Mesenchymal stem cell (in vitro differentiated cells and primary cell): ENCODE results near the gene ALOX12.

Source experiments
- DNase-seq: peaks from one replicate; pipeline ENCODE4 v3.0.0-alpha.2; 2013
- H2AFZ ChIP-seq: one replicate; pipeline ENCODE4 v1.6.1; 2013; ENCODE audit warnings: low read depth, mild to moderate bottlenecking, control low read depth, inconsistent platforms, low read length, moderate library complexity
- H2AK5ac ChIP-seq: 2 replicates; pipeline ENCODE4 v1.6.1; 2013; ENCODE audit warnings: low read length, moderate library complexity, mild to moderate bottlenecking, inconsistent platforms; ENCODE audit not compliant: severe bottlenecking
- H2BK120ac ChIP-seq: one replicate; pipeline ENCODE4 v1.6.1; 2013; ENCODE audit warnings: low read depth, mild to moderate bottlenecking, inconsistent platforms, low read length, moderate library complexity
- H2BK12ac ChIP-seq, 2 experiments: one replicate each; pipeline ENCODE4 v1.6.1; 2013; ENCODE audit warnings: inconsistent platforms in 2 of 2, low read length in 2 of 2, mild to moderate bottlenecking in 2 of 2, moderate library complexity in 2 of 2, control low read depth in 1 of 2
- H2BK15ac ChIP-seq: one replicate; pipeline ENCODE4 v1.6.1; 2013; ENCODE audit warnings: mild to moderate bottlenecking, low read depth, inconsistent platforms; ENCODE audit not compliant: poor library complexity, severe bottlenecking
- H2BK5ac ChIP-seq: 2 replicates; pipeline ENCODE4 v1.6.1; 2013; ENCODE audit warnings: low read depth, mild to moderate bottlenecking, low read length, control low read depth, inconsistent platforms; ENCODE audit not compliant: poor library complexity, severe bottlenecking
- H3K14ac ChIP-seq, 2 experiments: one replicate each; pipeline ENCODE4 v1.6.1; 2013; ENCODE audit warnings: inconsistent platforms in 2 of 2, low read length in 2 of 2, control low read depth in 1 of 2, mild to moderate bottlenecking in 1 of 2, moderate library complexity in 1 of 2
- H3K18ac ChIP-seq, 2 experiments: one replicate each; pipeline ENCODE4 v1.6.1; 2013; ENCODE audit warnings: inconsistent platforms in 2 of 2, low read length in 2 of 2, control low read depth in 1 of 2, low read depth in 1 of 2, mild to moderate bottlenecking in 1 of 2
- H3K23ac ChIP-seq, 2 experiments: one replicate each; pipeline ENCODE4 v1.6.1; 2013; ENCODE audit warnings: inconsistent platforms in 2 of 2, low read length in 2 of 2, mild to moderate bottlenecking in 2 of 2, moderate library complexity in 2 of 2, control low read depth in 1 of 2
- H3K27ac ChIP-seq: 2 replicates; pipeline ENCODE4 v1.5.1; 2013; ENCODE audit warnings: mild to moderate bottlenecking, moderate library complexity, low read length, control low read depth, inconsistent platforms; ENCODE audit not compliant: poor library complexity, severe bottlenecking
- H3K27me3 ChIP-seq, 2 experiments: 2 replicates each; pipeline versions ENCODE4 v1.6.1 to v1.7.0; 2013; ENCODE audit warnings: low read length in 2 of 2, mild to moderate bottlenecking in 2 of 2, moderate library complexity in 2 of 2, control low read depth in 1 of 2, inconsistent platforms in 1 of 2; ENCODE audit not compliant: control insufficient read depth in 1 of 2, insufficient read depth in 1 of 2
- H3K36me3 ChIP-seq, 2 experiments: 2 replicates each; pipeline versions ENCODE4 v1.6.1 to v1.7.0; 2013; ENCODE audit warnings: low read length in 2 of 2, control low read depth in 1 of 2, inconsistent platforms in 1 of 2, low read depth in 1 of 2, mild to moderate bottlenecking in 1 of 2; ENCODE audit not compliant: insufficient read depth in 2 of 2, control insufficient read depth in 1 of 2
- H3K4ac ChIP-seq, 2 experiments: one replicate each; pipeline ENCODE4 v1.6.1; 2013; ENCODE audit warnings: inconsistent platforms in 2 of 2, low read length in 2 of 2, mild to moderate bottlenecking in 2 of 2, moderate library complexity in 2 of 2, control low read depth in 1 of 2, low read depth in 1 of 2
- H3K4me1 ChIP-seq: 2 replicates; pipeline ENCODE4 v1.6.1; 2013; ENCODE audit warnings: low read depth, low read length, control low read depth; ENCODE audit not compliant: control insufficient read depth, insufficient read depth
- H3K4me2 ChIP-seq: 2 replicates; pipeline ENCODE4 v1.6.1; 2013; ENCODE audit warnings: low read length, mild to moderate bottlenecking, inconsistent platforms; ENCODE audit not compliant: poor library complexity, severe bottlenecking
- H3K4me3 ChIP-seq, 2 experiments: 2 replicates each; pipeline versions ENCODE4 v1.5.1 to v1.7.0; 2013; ENCODE audit warnings: low read length in 2 of 2, mild to moderate bottlenecking in 2 of 2, control low read depth in 1 of 2, low read depth in 1 of 2; ENCODE audit not compliant: insufficient read depth in 1 of 2
- H3K79me1 ChIP-seq: replicated peaks from 2 replicates; pipeline ENCODE4 v1.6.1; 2013; ENCODE audit warnings: mild to moderate bottlenecking, control low read depth, low read length, inconsistent platforms; ENCODE audit not compliant: poor library complexity, severe bottlenecking
- H3K9ac ChIP-seq: 2 replicates; pipeline ENCODE4 v1.7.0; 2013; ENCODE audit warnings: mild to moderate bottlenecking, low read length, moderate library complexity
- H3K9me3 ChIP-seq: 2 replicates; pipeline ENCODE4 v1.7.0; 2013; ENCODE audit warnings: mild to moderate bottlenecking, low read length; ENCODE audit not compliant: control insufficient read depth
- H4K8ac ChIP-seq: one replicate; pipeline ENCODE4 v1.6.1; 2013; ENCODE audit warnings: inconsistent platforms, mild to moderate bottlenecking, low read length, moderate library complexity
- H4K91ac ChIP-seq: one replicate; pipeline ENCODE4 v1.6.1; 2013; ENCODE audit warnings: mild to moderate bottlenecking, low read length, inconsistent platforms
- WGBS: methylation state at CpG from one replicate; pipeline ENCODE4 v1.1.7; 2013; ENCODE audit warnings: mixed read lengths; 5-methylcytosine and 5-hydroxymethylcytosine counted together

Gene ALOX12

DNA sequence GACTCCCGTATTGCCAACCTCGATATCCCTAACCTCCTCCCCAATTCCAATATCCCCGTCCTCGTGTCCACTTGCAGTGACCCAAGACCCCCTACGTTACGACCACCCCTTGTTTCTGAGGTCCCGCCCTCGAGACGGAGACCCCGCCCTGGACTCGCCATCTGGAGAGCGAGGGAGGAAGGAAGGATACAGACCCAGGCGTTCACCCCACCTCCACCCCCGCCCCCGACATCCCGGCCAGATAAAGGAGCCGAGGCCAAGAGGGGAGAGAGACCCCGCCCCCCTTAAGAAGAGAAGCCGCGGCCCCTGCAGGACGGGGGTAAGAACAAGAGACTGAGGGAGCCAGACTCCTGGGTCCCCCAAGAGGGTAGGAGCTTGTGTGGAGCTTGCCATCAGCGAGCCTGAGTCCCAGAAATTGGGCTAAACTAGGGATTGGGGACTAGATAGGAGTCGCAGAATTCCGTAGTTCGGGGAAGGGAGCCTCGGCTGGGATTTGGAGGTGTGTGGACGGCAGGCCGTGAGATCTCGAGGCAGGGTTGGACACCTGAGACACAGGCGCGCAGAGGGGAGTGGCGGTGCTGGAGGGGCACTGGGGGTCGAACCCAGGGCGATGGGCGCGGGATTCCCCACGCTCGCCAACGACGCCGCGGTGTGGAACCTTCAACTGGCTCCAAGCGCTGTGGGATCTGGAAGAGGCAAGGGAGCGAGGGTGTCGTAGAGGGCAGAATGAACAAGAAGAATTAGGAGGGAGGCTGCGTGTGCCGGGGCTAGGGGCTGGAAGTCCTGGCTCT is 27.1 kb downstream of the ALOX12 start, which contains the start of gene BCL6B:
BCL6B (plus strand) TSS at position 270 of the 791 bp plus-strand sequence. CDS start 622 bp downstream, outside the sequence.
- Histone ChIP-seq H2BK15ac (peak within 1 kb of the TSS; percentile 8), H4K8ac (peak within 1 kb of the TSS; percentile 78), H3K79me1 (no peaks in the 10 kb centered on the region), H3K9ac (peak within 1 kb of the TSS; percentile 90), H3K4me3 (peak within 1 kb of the TSS in 1 of 2 experiments; percentile 74), H2AK5ac (no peak within 1 kb of the TSS), H3K23ac (no peak within 1 kb of the TSS), H3K27ac (no peak within 1 kb of the TSS), H3K36me3 (peaks cover 0 to 3% of the 10 kb centered on the region in 2 experiments), H3K9me3 (no peaks in the 10 kb centered on the region), H2BK12ac (no peak within 1 kb of the TSS), H2BK120ac (no peak within 1 kb of the TSS), H2BK5ac (no peak within 1 kb of the TSS), H3K14ac (no peak within 1 kb of the TSS), H2AFZ (peak within 1 kb of the TSS; percentile 91), H4K91ac (no peak within 1 kb of the TSS), H3K27me3 (peaks cover 4 to 16% of the 10 kb centered on the region in 2 experiments), H3K18ac (peak within 1 kb of the TSS in 1 of 2 experiments; percentile 37), H3K4ac (no peak within 1 kb of the TSS), H3K4me1 (peaks cover 20% of the 10 kb centered on the region), H3K4me2 (peak within 1 kb of the TSS; percentile 62)
- WGBS, result 13% methylated on average over 38 of the region's 47 CpGs
- DNase-seq, result no peak

DNA sequence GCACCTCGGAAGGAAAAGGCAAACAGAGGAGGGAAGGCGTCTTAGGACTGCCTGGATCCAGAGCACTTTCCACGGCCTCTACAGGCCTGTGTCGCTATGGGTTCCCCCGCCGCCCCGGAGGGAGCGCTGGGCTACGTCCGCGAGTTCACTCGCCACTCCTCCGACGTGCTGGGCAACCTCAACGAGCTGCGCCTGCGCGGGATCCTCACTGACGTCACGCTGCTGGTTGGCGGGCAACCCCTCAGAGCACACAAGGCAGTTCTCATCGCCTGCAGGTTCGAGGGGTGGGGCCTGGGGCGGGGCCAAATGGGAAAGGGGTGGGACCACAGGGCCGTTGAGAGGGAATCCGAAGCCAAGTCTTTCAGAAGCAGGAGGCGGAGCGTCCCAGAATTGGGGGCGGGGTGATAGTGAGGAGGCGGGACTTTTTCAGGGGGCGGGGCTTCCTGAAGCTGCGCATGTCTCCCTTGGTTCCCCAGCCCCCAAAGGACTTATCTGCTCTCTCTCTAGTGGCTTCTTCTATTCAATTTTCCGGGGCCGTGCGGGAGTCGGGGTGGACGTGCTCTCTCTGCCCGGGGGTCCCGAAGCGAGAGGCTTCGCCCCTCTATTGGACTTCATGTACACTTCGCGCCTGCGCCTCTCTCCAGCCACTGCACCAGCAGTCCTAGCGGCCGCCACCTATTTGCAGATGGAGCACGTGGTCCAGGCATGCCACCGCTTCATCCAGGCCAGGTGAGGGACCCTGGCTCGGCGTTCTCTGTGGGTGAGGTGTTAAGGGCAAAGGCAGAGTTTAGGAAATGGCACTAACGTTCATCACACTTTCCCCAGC is 27.9 kb downstream of the ALOX12 start:
- peaks cover 4 to 16% of the 10 kb centered on the region in 2 experiments for H3K27me3 ChIP-seq
- H2BK5ac ChIP-seq, result no peak overlapping the region
- no peak overlapping the region for H2BK15ac ChIP-seq
- H3K14ac ChIP-seq, result no peak overlapping the region
- no peak overlapping the region for H4K91ac ChIP-seq
- H3K9ac ChIP-seq, result peak overlapping the region; percentile 64
- H3K79me1 ChIP-seq, result no peaks in the 10 kb centered on the region
- H3K4me1 ChIP-seq, result peaks cover 20% of the 10 kb centered on the region
- peak overlapping the region; percentile 36 for H2AFZ ChIP-seq
- peak overlapping the region in 1 of 2 experiments; percentile 60 for H3K4me3 ChIP-seq
- peak; percentile 88 for DNase-seq
- no peak overlapping the region for H2BK12ac ChIP-seq
- H3K9me3 ChIP-seq, result no peaks in the 10 kb centered on the region
- H3K4me2 ChIP-seq, result peak overlapping the region; percentile 1
- no peak overlapping the region for H3K4ac ChIP-seq
- WGBS, result 41% methylated on average over 49 of the region's 51 CpGs
- H2AK5ac ChIP-seq, result no peak overlapping the region
- no peak overlapping the region for H3K23ac ChIP-seq
- no peak overlapping the region for H4K8ac ChIP-seq
- no peak overlapping the region for H3K27ac ChIP-seq
- no peaks in the 10 kb centered on the region for H3K36me3 ChIP-seq
- no peak overlapping the region for H2BK120ac ChIP-seq
- peak overlapping the region in 1 of 2 experiments; percentile 37 for H3K18ac ChIP-seq

DNA sequence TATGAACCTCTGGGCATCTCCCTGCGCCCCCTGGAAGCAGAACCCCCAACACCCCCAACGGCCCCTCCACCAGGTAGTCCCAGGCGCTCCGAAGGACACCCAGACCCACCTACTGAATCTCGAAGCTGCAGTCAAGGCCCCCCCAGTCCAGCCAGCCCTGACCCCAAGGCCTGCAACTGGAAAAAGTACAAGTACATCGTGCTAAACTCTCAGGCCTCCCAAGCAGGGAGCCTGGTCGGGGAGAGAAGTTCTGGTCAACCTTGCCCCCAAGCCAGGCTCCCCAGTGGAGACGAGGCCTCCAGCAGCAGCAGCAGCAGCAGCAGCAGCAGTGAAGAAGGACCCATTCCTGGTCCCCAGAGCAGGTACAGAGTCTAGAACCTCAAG is 28.5 kb downstream of the ALOX12 start:
- Histone ChIP-seq H3K4ac (no peak overlapping the region), H2BK120ac (no peak overlapping the region), H3K18ac (no peak overlapping the region), H2AK5ac (no peak overlapping the region), H4K91ac (no peak overlapping the region), H4K8ac (no peak overlapping the region), H3K4me2 (no peak overlapping the region), H2BK5ac (no peak overlapping the region), H2BK15ac (no peak overlapping the region), H3K79me1 (no peaks in the 10 kb centered on the region), H3K4me1 (peaks cover 20% of the 10 kb centered on the region), H3K9me3 (no peaks in the 10 kb centered on the region), H2AFZ (no peak overlapping the region), H3K27ac (no peak overlapping the region), H2BK12ac (peak overlapping the region in 1 of 2 experiments; percentile 33), H3K9ac (no peak overlapping the region), H3K27me3 (peaks cover 4 to 16% of the 10 kb centered on the region in 2 experiments), H3K4me3 (no peak overlapping the region), H3K23ac (no peak overlapping the region), H3K36me3 (no peaks in the 10 kb centered on the region), H3K14ac (no peak overlapping the region)
- WGBS, result 92% methylated on average over 8 of the region's 8 CpGs
- DNase-seq, result no peak

DNA sequence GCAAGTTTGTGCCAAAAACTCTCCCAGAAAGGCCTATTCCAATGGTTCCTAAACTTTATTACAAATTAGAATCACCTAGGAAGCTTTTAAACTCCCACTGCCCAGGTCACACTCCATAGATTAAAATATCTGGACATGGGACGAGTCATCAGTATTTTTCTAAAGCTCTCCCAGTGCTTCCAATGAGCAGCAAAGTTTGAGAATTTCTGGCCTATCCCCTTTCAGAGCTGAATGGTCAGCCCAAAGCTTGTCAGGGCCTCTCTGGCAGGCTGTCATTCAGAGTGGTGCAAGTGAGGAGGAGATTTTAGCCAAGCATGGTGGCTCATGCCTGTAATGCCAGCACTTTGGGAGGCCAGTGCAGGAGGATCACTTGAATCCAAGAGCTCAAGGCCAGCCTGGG is 29.4 kb downstream of the ALOX12 start:
- Histone ChIP-seq H3K79me1 (no peaks in the 10 kb centered on the region), H3K23ac (no peak overlapping the region), H2AK5ac (no peak overlapping the region), H4K8ac (no peak overlapping the region), H3K4ac (no peak overlapping the region), H2BK120ac (no peak overlapping the region), H3K36me3 (no peaks in the 10 kb centered on the region), H2BK15ac (no peak overlapping the region), H3K18ac (no peak overlapping the region), H3K4me3 (no peak overlapping the region), H3K27ac (no peak overlapping the region), H3K27me3 (peaks cover 4 to 16% of the 10 kb centered on the region in 2 experiments), H3K14ac (no peak overlapping the region), H2BK5ac (no peak overlapping the region), H3K9ac (no peak overlapping the region), H2BK12ac (no peak overlapping the region), H3K4me2 (no peak overlapping the region), H2AFZ (no peak overlapping the region), H4K91ac (no peak overlapping the region), H3K9me3 (no peaks in the 10 kb centered on the region), H3K4me1 (peaks cover 15% of the 10 kb centered on the region)
- no peak for DNase-seq
- WGBS, result 85% methylated on average over 1 of the region's 1 CpG
